Subcutaneous abdominal adipose tissue (tissue), 5 donors: ENCODE results near the gene FILIP1L.
A peak's percentile ranks its signal among the peaks of the same experiment; 100 is the strongest.

Experiments used
- H3K27ac ChIP-seq: one replicate; pipeline ENCODE4 v1.7.0; 2013; ENCODE audit warnings: low read depth, mild to moderate bottlenecking, inconsistent platforms, low read length, moderate library complexity
- H3K27me3 ChIP-seq, 5 donors: one replicate each; pipeline ENCODE4 v1.7.0; 2013; ENCODE audit warnings: low read length in 5 of 5, inconsistent platforms in 1 of 5; ENCODE audit not compliant: control insufficient read depth in 5 of 5, insufficient read depth in 4 of 5
- H3K36me3 ChIP-seq, 5 donors: one replicate each; pipeline ENCODE4 v1.7.0; 2013; ENCODE audit warnings: low read length in 5 of 5; ENCODE audit not compliant: control insufficient read depth in 5 of 5, insufficient read depth in 5 of 5
- H3K4me1 ChIP-seq, 5 donors: one replicate each; pipeline ENCODE4 v1.7.0; 2013; ENCODE audit warnings: low read length in 5 of 5, mild to moderate bottlenecking in 3 of 5, moderate library complexity in 1 of 5; ENCODE audit not compliant: control insufficient read depth in 5 of 5, insufficient read depth in 5 of 5
- H3K4me3 ChIP-seq, 5 donors: one replicate each; pipeline ENCODE4 v1.7.0; 2013; ENCODE audit warnings: low read length in 5 of 5, low read depth in 1 of 5
- H3K9ac ChIP-seq, 5 donors: one replicate each; pipeline ENCODE4 v1.7.0; 2013; ENCODE audit warnings: low read length in 5 of 5, mild to moderate bottlenecking in 4 of 5, moderate library complexity in 3 of 5
- H3K9me3 ChIP-seq, 5 donors: one replicate each; pipeline ENCODE4 v1.7.0; 2013; ENCODE audit warnings: low read length in 5 of 5; ENCODE audit not compliant: control insufficient read depth in 5 of 5
- donor health status: healthy.
- donor health status: healthy.
- donor health status: healthy.
- donor health status: healthy.
- donor health status: healthy.

FILIP1L gene

GRCh38 chr3:99789011-99789721 is 325.1 kb downstream of the FILIP1L start:
- Histone ChIP-seq H3K4me1 (peaks cover 0 to 43% (median 15%) of the 10 kb centered on the region in 5 donors), H3K9me3 (no peaks in the 10 kb centered on the region), H3K36me3 (peaks cover 0 to 9% (median 0%) of the 10 kb centered on the region in 5 donors)

More at GRCh38 chr3:99789011-99789721, 325.1 kb downstream of the FILIP1L start:
- peak overlapping the region in 2 of 5 donors; percentile 11 to 75 for H3K9ac ChIP-seq
- H3K4me3 ChIP-seq, result peak overlapping the region in 1 of 5 donors; percentile 22
- peak overlapping the region; percentile 81 for H3K27ac ChIP-seq
- H3K27me3 ChIP-seq, result no peaks in the 10 kb centered on the region
